RWPE1 (cell line): ENCODE data around the gene MIEF2.

ENCODE experiments used
- CTCF ChIA-PET: fragments of 350-600 bp; sonication (Branson Sonifier 250); formaldehyde crosslinking; extraction: SDS; loops from one replicate; lab custom pipeline; 2021; lab: Yijun Ruan, JAX
- POLR2A ChIA-PET: fragments of 400-600 bp; formaldehyde crosslinking; extraction: SDS; loops from one replicate; lab custom pipeline; 2020; ENCODE audit warnings: antibody characterized with exemption; ENCODE audit not compliant: low non-redundant PET; lab: Yijun Ruan, JAX
- DNase-seq: peaks from one replicate; pipeline ENCODE4 v3.0.0; 2012; ENCODE audit warnings: low spot score
- H3K27ac ChIP-seq: fragments of 450-650 bp; 2 replicates; pipeline ENCODE4 v1.5.1; 2017
- TF ChIP-seq, protein P1 (sequence below): fragments of 450-650 bp; conservative IDR thresholded peaks from 2 replicates; pipeline ENCODE4 v1.5.1; 2017; ENCODE audit warnings: low read depth, mild to moderate bottlenecking

Gene MIEF2

DNA sequence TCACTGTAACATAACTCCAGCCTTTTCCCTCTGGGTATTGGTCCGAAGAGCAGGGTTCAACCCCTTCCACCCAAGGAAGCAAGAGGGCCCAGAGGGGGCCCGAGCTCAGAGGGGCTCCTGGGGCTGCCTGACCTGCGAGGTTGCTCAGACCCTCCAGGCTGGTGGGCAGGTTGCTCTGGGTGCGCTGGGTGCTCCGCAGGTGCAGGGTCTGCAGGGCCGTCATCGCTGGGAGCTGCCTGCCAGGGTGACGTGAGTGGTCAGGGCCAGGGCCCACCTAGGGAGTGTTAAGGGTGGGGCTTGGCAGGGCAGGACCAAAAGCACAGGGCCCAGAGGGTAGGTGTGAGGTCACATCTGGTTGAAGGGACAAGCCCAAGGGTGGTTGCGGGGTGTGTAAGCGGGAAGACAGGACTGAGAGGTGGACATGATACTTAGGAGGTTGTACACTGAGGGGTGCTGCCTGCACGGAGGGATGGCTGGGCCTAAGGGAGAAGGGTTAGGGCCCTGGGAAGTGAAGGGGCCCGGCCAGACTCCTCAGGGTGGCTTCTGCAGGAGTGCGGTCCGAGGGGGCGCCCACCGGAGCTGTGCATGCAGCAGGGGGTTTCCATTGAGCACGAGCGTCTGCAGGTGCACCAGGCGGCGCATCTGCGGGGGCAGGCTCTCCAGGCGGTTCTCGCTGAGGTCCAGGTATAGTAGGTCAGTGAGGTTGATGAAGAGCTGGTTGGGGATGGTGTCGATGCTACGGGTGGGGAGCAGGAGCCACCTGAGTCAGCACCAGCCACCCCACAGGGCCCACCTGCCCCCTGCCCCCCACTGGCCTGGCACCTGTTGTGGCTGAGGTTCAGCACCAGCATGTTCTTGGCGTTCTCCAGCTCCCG, 6.3 kb upstream of the MIEF2 start:
- ChIA-PET CTCF (interaction anchor here (0.5 to 0.6 kb wide), 2 partner anchors 56 to 199 kb away, joined by 3 read pairs; no protein-coding TSS in a partner anchor), POLR2A (no interaction called here)
- TF ChIP-seq, protein P1, sequence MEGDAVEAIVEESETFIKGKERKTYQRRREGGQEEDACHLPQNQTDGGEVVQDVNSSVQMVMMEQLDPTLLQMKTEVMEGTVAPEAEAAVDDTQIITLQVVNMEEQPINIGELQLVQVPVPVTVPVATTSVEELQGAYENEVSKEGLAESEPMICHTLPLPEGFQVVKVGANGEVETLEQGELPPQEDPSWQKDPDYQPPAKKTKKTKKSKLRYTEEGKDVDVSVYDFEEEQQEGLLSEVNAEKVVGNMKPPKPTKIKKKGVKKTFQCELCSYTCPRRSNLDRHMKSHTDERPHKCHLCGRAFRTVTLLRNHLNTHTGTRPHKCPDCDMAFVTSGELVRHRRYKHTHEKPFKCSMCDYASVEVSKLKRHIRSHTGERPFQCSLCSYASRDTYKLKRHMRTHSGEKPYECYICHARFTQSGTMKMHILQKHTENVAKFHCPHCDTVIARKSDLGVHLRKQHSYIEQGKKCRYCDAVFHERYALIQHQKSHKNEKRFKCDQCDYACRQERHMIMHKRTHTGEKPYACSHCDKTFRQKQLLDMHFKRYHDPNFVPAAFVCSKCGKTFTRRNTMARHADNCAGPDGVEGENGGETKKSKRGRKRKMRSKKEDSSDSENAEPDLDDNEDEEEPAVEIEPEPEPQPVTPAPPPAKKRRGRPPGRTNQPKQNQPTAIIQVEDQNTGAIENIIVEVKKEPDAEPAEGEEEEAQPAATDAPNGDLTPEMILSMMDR: no peak
- no peak for DNase-seq
- H3K27ac ChIP-seq: peak overlapping the region; percentile 93

DNA sequence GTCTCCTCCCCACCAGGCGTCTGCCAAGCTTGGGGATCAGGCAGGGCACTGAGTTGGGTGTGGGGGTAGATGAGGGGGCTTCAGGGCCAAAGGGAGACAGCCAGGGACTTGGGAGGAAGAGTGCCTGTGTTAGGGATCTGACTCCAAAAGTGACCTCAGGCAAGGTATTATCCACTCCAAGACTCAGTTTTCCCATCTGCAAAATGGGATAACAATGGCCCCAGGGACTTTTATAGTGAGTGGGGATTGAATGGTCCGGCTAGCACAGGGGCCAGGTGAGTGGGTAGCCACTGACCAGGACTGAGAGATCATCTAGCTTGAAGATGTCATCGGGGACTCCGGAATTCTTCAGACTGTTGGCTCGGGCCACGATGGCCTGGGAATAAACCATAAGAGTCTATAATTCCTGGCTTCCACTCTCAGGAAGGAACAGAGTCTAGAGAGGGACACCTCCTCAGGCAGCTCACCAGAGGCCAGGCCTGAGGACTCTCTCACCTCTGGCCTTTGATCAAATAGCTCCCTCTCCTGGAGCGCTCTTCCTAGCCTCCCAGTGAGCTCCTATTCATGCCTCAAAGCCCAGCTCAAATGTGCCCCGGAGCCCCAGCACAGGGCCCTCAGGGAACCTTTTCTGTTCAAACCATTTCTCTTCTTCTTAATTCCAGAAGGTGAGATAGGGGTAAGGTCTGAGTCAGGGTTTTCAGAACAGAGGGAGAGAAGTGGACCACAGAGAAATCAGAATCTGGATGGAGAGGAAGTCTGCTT, 5.4 kb upstream of the MIEF2 start:
- ChIA-PET POLR2A (no interaction called here), CTCF (interaction anchor here (0.6 to 0.8 kb wide), 4 partner anchors 9 to 377 kb away, joined by 3 read pairs; no protein-coding TSS in a partner anchor)
- no peak overlapping the region for H3K27ac ChIP-seq
- TF ChIP-seq, protein P1: no peak
- DNase-seq: no peak

DNA sequence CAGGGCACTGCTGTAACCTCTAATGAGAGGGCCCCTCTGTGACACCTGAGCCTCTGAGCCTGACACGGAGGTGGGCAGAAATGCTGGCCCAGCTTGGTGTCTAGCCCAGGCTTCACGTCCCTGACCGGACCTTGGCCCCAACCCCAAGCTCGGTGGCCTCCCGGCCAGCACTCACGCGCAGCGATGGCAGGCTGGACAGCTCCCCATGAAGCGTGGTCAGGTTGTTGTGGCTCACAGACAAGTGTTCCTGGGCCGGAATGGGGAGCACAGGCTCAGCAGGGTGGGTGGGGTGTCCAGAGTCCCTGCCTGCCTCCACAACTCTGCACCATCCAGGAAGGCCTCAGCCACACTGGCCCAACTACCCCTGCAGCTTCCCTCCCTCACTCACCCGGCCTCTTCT, 4.1 kb upstream of the MIEF2 start:
- ChIA-PET CTCF (interaction anchor here (0.8 kb wide), 1 partner anchor 36 kb away, joined by 3 read pairs; no protein-coding TSS in a partner anchor), POLR2A (no interaction called here)
- DNase-seq: no peak
- H3K27ac ChIP-seq: peak overlapping the region; percentile 98
- TF ChIP-seq, protein P1: no peak

DNA sequence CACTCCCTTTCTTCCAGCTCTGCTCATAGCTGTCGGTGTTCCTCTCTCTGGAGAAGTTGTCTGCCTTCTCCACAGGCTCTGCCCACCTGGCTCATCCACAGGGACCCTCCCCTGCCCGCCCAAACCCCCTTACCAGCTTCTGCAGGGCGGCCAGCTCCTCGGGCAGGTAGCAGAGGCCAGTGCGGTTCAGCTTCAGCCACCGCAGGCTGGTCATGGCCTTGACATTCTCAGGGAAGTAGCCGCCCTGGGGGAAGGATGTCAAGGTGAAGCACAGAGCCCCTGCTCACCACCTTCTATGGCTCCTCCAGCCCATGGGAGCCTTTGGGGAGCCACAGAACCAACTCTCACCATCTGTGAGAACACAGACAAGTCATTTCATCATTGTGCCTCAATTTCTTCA, 3.7 kb upstream of the MIEF2 start:
- POLR2A ChIA-PET: no interaction called here
- DNase-seq: no peak
- CTCF ChIA-PET: no interaction called here
- H3K27ac ChIP-seq: peak overlapping the region; percentile 98
- TF ChIP-seq, protein P1: no peak

DNA sequence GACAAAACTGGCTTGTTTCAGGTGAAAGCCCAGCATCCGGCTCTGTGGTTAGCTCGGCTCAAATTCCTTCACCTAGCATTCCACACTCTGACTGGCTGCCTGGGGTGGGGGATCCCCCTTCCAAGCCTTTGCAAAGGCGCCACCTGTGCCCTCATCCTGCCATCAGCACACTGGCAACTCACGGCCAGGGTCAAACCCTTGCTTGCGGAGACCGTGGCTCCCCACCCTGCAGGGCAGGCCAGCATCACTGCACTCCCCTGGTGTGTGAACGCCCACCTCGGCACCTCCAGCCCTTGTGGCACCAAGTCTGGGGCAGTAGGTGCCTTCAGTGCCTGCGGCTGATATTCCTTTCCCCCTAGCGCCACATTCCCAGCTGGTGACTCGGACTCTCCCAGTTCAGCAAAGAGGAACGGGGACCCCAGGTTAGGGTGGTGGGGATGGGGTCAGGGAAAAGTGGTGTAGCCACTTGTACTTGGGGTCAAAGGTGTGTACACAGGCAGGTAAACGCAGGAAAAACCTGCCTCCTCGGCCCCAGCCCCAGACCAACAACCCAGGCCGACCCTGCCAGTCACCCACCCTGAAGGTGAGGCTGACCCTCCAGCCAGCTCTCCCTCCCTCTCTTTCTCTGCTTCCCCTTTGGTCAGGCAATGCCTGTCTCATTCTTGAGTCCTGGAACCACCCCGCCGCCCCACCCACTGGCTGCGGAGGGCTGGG, 3.0 kb upstream of the MIEF2 start:
- ChIA-PET CTCF (no interaction called here), POLR2A (no interaction called here)
- DNase-seq: peak; percentile 79
- peak overlapping the region; percentile 98 for H3K27ac ChIP-seq
- TF ChIP-seq, protein P1: no peak

DNA sequence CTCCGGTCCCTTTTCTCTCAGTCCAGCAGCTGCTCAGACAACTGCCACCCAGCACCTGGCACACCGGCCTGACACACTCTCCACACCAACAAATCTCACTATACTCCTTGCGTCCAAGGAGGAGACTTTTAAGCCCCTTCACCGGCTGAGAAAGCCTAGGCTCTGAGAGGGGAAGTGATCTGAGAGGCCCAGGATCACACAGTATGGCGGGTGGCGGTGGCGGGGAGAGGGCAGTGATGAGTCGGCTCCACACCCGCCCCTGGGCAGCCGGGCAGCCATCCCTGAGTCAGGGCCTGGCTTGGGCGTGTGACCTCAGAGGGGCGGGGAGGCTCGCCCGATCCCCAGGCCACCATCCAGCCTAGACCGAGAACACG, 2.5 kb upstream of the MIEF2 start:
- CTCF ChIA-PET: no interaction called here
- POLR2A ChIA-PET: no interaction called here
- TF ChIP-seq, protein P1: no peak
- peak; percentile 77 for DNase-seq
- H3K27ac ChIP-seq: peak overlapping the region; percentile 98
